GM12865 (cell line): ENCODE measurements around the gene ATP6V1B1.
A peak's percentile ranks its signal among the peaks of the same experiment; 100 is the strongest.

Source experiments
- DNase-seq: peaks from one replicate; pipeline ENCODE4 v3.0.0; 2010; ENCODE audit warnings: low read depth
- H3K4me3 ChIP-seq: 2 replicates; pipeline ENCODE4 v1.5.1; 2011; ENCODE audit warnings: mild to moderate bottlenecking, low read depth, low read length, control low read depth
- CTCF ChIP-seq: IDR thresholded peaks from 2 replicates; pipeline ENCODE4 v1.5.1; 2011; ENCODE audit warnings: low read length, control low read depth, low read depth, inconsistent platforms; ENCODE audit not compliant: insufficient read depth; ENCODE audit errors: missing control alignments

ATP6V1B1 gene

GRCh38 chr2:70981866-70982810, 46.4 kb downstream of the ATP6V1B1 start:
- H3K4me3 ChIP-seq = no peak overlapping the region
- no peak for DNase-seq
- no peak for TF ChIP-seq CTCF

GRCh38 chr2:70982971-70983370, 47.3 kb downstream of the ATP6V1B1 start:
- DNase-seq = no peak
- no peak overlapping the region for H3K4me3 ChIP-seq
- TF ChIP-seq CTCF = no peak

GRCh38 chr2:70983506-70984227, 48.0 kb downstream of the ATP6V1B1 start:
- H3K4me3 ChIP-seq = no peak overlapping the region
- no peak for DNase-seq
- TF ChIP-seq CTCF = no peak

GRCh38 chr2:70984228-70984575, 48.5 kb downstream of the ATP6V1B1 start:
- DNase-seq = no peak
- no peak overlapping the region for H3K4me3 ChIP-seq
- no peak for TF ChIP-seq CTCF

- peak; percentile 76 for DNase-seq
- TF ChIP-seq CTCF = peak; percentile 83
- H3K4me3 ChIP-seq = no peak overlapping the region
These were observed 49.0 kb downstream of the ATP6V1B1 start for GRCh38 chr2:70984576-70985282.

- H3K4me3 ChIP-seq = no peak overlapping the region
These were observed 49.6 kb downstream of the ATP6V1B1 start for GRCh38 chr2:70985283-70985688.

More at GRCh38 chr2:70985283-70985688, 49.6 kb downstream of the ATP6V1B1 start:
- TF ChIP-seq CTCF = no peak
- no peak for DNase-seq
